Measurements from ENCODE around the gene NEURL1. TPM values are rescaled to one million over a fixed set of nuclear protein-coding genes. Genes with fewer than 3 reads are reported as not detected.

NEURL1 gene
- total RNA-seq, 1 experiment from 2014 or later: 0.84 TPM

DNA sequence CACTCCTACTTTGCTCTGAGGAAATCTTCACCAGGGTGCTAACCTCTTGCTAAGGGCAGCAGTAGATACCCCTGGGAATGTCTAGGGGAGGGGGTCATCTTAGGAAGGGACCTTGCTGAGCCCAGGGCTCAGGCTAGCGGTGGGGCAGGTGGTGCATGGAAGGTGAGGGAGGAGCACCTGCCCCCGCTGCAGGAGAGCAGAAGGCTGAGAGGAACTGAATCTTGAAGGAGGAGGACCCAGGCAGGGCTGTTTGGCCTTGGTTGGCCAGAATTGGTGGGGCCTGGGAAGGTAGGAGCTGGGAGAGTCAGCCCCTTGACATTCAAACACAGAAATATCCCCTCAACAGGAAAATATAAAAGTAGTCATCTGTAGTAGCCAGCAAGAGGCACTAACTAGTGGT is 21.5 kb upstream of the NEURL1 start:
- Mint-ChIP-seq H3K4me3 (ENCODE audit: unreplicated experiment) (no peak overlapping the region), H3K27me3 (ENCODE audit: insufficient read depth, unreplicated experiment) (no peaks in the 10 kb centered on the region), H3K4me1 (ENCODE audit: low read depth, unreplicated experiment) (peaks cover 1% of the 10 kb centered on the region), H3K9me3 (ENCODE audit: unreplicated experiment) (no peaks in the 10 kb centered on the region), H3K36me3 (ENCODE audit: insufficient read depth, unreplicated experiment) (no peaks in the 10 kb centered on the region), H3K27ac (ENCODE audit: unreplicated experiment) (no peak overlapping the region)
- POLR2A ChIA-PET: no interaction called here
- no peak overlapping the region for H3K4me3 ChIP-seq (ENCODE audit: low read depth, low read length)
- BruUV-seq (replicated peaks): no TSS peak
- H3K4me1 ChIP-seq: no peaks in the 10 kb centered on the region
- no peaks in the 10 kb centered on the region for H3K9me3 ChIP-seq
- TF ChIP-seq, protein P1, sequence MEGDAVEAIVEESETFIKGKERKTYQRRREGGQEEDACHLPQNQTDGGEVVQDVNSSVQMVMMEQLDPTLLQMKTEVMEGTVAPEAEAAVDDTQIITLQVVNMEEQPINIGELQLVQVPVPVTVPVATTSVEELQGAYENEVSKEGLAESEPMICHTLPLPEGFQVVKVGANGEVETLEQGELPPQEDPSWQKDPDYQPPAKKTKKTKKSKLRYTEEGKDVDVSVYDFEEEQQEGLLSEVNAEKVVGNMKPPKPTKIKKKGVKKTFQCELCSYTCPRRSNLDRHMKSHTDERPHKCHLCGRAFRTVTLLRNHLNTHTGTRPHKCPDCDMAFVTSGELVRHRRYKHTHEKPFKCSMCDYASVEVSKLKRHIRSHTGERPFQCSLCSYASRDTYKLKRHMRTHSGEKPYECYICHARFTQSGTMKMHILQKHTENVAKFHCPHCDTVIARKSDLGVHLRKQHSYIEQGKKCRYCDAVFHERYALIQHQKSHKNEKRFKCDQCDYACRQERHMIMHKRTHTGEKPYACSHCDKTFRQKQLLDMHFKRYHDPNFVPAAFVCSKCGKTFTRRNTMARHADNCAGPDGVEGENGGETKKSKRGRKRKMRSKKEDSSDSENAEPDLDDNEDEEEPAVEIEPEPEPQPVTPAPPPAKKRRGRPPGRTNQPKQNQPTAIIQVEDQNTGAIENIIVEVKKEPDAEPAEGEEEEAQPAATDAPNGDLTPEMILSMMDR (IDR thresholded peaks at IDR 0.05; ENCODE audit: insufficient read depth in 1 of 2, low read depth in 1 of 2, low read length in 1 of 2, severe bottlenecking in 1 of 2, unreplicated experiment in 1 of 2): no peak
- CTCF ChIA-PET: no interaction called here
- intact Hi-C loops (cut with micrococcal nuclease; ENCODE audit: unreplicated experiment): no loop called here
- no peaks in the 10 kb centered on the region; the same call in 1 of the 2 replicates for H3K27me3 ChIP-seq (replicated peaks; ENCODE audit: control insufficient read depth, insufficient read depth, low read length)
- no peaks in the 10 kb centered on the region for H3K36me3 ChIP-seq (ENCODE audit: control insufficient read depth, insufficient read depth, low read length)
- DNase-seq: no peak

DNA sequence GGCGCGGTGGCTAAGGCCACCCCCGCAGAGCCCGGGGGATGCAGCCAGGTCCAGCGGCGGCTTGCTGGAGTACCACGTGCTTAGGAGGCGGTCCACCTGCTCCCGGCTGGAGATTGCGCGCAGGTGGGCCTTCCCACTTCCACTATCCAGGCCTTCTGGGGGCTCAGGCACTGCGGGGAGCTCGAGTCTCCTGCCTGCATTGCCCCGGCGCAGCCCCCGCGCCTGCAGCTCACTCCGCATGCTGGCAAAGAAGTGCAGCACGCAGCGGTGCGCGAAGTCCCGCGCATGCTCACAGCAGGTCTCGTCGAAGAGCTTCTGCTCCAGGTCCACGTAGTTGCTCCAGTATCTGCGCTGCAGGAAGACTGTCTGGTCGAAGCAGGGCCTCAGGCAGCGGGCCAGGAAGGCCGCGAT is 20.2 kb upstream of the NEURL1 start:
- Mint-ChIP-seq H3K4me1 (ENCODE audit: low read depth, unreplicated experiment) (no peaks in the 10 kb centered on the region), H3K27ac (ENCODE audit: unreplicated experiment) (no peak overlapping the region), H3K36me3 (ENCODE audit: insufficient read depth, unreplicated experiment) (no peaks in the 10 kb centered on the region), H3K9me3 (ENCODE audit: unreplicated experiment) (no peaks in the 10 kb centered on the region), H3K4me3 (ENCODE audit: unreplicated experiment) (no peak overlapping the region), H3K27me3 (ENCODE audit: insufficient read depth, unreplicated experiment) (no peaks in the 10 kb centered on the region)
- H3K27me3 ChIP-seq (replicated peaks; ENCODE audit: control insufficient read depth, insufficient read depth, low read length): no peaks in the 10 kb centered on the region; the same call in 1 of the 2 replicates
- no peaks in the 10 kb centered on the region for H3K9me3 ChIP-seq
- H3K4me3 ChIP-seq (ENCODE audit: low read depth, low read length): no peak overlapping the region
- no peak for DNase-seq
- ChIA-PET POLR2A (no interaction called here), CTCF (no interaction called here)
- no peaks in the 10 kb centered on the region for H3K36me3 ChIP-seq (ENCODE audit: control insufficient read depth, insufficient read depth, low read length)
- no peaks in the 10 kb centered on the region for H3K4me1 ChIP-seq
- no TSS peak for BruUV-seq (replicated peaks)
- TF ChIP-seq, protein P1 (IDR thresholded peaks at IDR 0.05; ENCODE audit: insufficient read depth in 1 of 2, low read depth in 1 of 2, low read length in 1 of 2, severe bottlenecking in 1 of 2, unreplicated experiment in 1 of 2): no peak
- intact Hi-C loops (cut with micrococcal nuclease; ENCODE audit: unreplicated experiment): no loop called here

DNA sequence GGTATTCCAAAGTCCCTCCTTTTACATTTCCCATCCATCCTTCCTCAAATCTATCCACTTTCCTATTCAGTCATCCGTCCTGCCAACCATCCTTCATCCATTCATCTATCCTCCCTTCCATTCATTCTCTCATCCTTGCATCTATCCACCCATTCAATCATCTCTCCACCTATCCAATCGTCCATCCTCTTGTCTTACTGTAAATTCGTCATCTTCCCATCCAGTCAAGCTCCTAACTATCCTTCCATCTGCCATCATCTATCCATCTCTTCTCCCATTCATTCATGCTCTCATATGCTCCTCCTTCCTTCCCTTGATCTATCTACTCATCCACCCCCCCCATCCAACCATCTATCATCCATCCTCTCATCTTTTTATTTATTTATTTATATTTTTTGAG is 19.4 kb upstream of the NEURL1 start:
- H3K4me3 ChIP-seq (ENCODE audit: low read depth, low read length): no peak overlapping the region
- no peaks in the 10 kb centered on the region for H3K4me1 Mint-ChIP-seq (ENCODE audit: low read depth, unreplicated experiment)
- H3K27ac Mint-ChIP-seq (ENCODE audit: unreplicated experiment): no peak overlapping the region
- H3K27me3 Mint-ChIP-seq (ENCODE audit: insufficient read depth, unreplicated experiment): no peaks in the 10 kb centered on the region
- CTCF ChIA-PET: no interaction called here
- no peaks in the 10 kb centered on the region for H3K4me1 ChIP-seq
- POLR2A ChIA-PET: no interaction called here
- intact Hi-C loops (cut with micrococcal nuclease; ENCODE audit: unreplicated experiment): no loop called here
- no peaks in the 10 kb centered on the region for H3K9me3 ChIP-seq
- no peaks in the 10 kb centered on the region; the same call in 1 of the 2 replicates for H3K27me3 ChIP-seq (replicated peaks; ENCODE audit: control insufficient read depth, insufficient read depth, low read length)
- H3K36me3 ChIP-seq (ENCODE audit: control insufficient read depth, insufficient read depth, low read length): no peaks in the 10 kb centered on the region
- TF ChIP-seq, protein P1 (IDR thresholded peaks at IDR 0.05; ENCODE audit: insufficient read depth in 1 of 2, low read depth in 1 of 2, low read length in 1 of 2, severe bottlenecking in 1 of 2, unreplicated experiment in 1 of 2): no peak
- H3K9me3 Mint-ChIP-seq (ENCODE audit: unreplicated experiment): no peaks in the 10 kb centered on the region
- no TSS peak for BruUV-seq (replicated peaks)
- H3K4me3 Mint-ChIP-seq (ENCODE audit: unreplicated experiment): no peak overlapping the region
- H3K36me3 Mint-ChIP-seq (ENCODE audit: insufficient read depth, unreplicated experiment): no peaks in the 10 kb centered on the region
- no peak for DNase-seq

Data from Caco-2 (cell line).